Stimulated activated CD4-positive, alpha-beta T cell treated with anti-CD3 and anti-CD28 coated beads, Interleukin-4, amount 100 ng/mL, for 1 hour (primary cell): Measurements from ENCODE around the gene NACA.
A peak's percentile ranks its signal among the peaks of the same experiment; 100 is the strongest.
"Not testable (repeated sequence)": the region's sequence is repeated elsewhere in the genome, so short reads cannot be mapped to it uniquely, and the experiment has no call there.

ENCODE experiments used
- DNase-seq: peaks from one replicate; pipeline ENCODE4 v3.0.0-alpha.2; 2020

The NACA gene

GRCh38 chr12:56723889-56724700, 1.0 kb downstream of the NACA start:
- no peak for DNase-seq

GRCh38 chr12:56723352-56723751, 1.7 kb downstream of the NACA start:
- DNase-seq, result no peak

- no peak for DNase-seq
Measured at GRCh38 chr12:56722832-56723231, 2.3 kb downstream of the NACA start.

GRCh38 chr12:56721721-56722120, 3.4 kb downstream of the NACA start:
- no peak for DNase-seq

GRCh38 chr12:56721216-56721615, 3.9 kb downstream of the NACA start:
- DNase-seq, result no peak

GRCh38 chr12:56720731-56721151, 4.4 kb downstream of the NACA start:
- no peak for DNase-seq

GRCh38 chr12:56719056-56719455, 6.0 kb downstream of the NACA start:
- DNase-seq, result no peak

- DNase-seq, result no peak
Measured at GRCh38 chr12:56718636-56719035, 6.5 kb downstream of the NACA start.

- DNase-seq, result no peak
Measured at GRCh38 chr12:56718149-56718548, 7.0 kb downstream of the NACA start.

- DNase-seq, result no peak
Measured at GRCh38 chr12:56716933-56717880, 7.9 kb downstream of the NACA start.

- DNase-seq, result no peak
Measured at GRCh38 chr12:56716458-56716857, 8.6 kb downstream of the NACA start.

GRCh38 chr12:56715798-56716197, 9.3 kb downstream of the NACA start:
- DNase-seq, result no peak

GRCh38 chr12:56714431-56714929, 10.6 kb downstream of the NACA start:
- DNase-seq, result no peak

GRCh38 chr12:56713345-56713744, 11.8 kb downstream of the NACA start:
- no peak for DNase-seq

- DNase-seq, result no peak
Measured at GRCh38 chr12:56709759-56710376, 15.2 kb downstream of the NACA start.

GRCh38 chr12:56704522-56704921, 20.6 kb downstream of the NACA start:
- not testable (repeated sequence) for DNase-seq

GRCh38 chr12:56699020-56699661, 26.0 kb downstream of the NACA start:
- DNase-seq, result no peak

- no peak for DNase-seq
Measured at GRCh38 chr12:56695327-56696101, 29.6 kb downstream of the NACA start.

GRCh38 chr12:56694161-56694560, 30.9 kb downstream of the NACA start:
- no peak for DNase-seq

GRCh38 chr12:56688846-56689109, 36.3 kb downstream of the NACA start:
- DNase-seq, result no peak

GRCh38 chr12:56688129-56688845, 36.8 kb downstream of the NACA start, which contains the start of gene PTGES3:
TSS of gene PTGES3 (minus strand) at chr12:56688284. CDS start at chr12:56687999, 285 bp downstream.
- DNase-seq, result peak; percentile 97
